A673 (cell line): ENCODE results near the gene HPS1. TPM values are rescaled to one million over a fixed set of nuclear protein-coding genes. Genes with fewer than 3 reads are reported as not detected.

Experiments
- BruUV-seq: library from RNA; stranded (reverse); fragments of 400-500 nt; replicated peaks from 2 replicates; lab custom pipeline; 2021; lab: Mats Ljungman, UMichigan
- CTCF ChIA-PET: fragments of 300-600 bp; sonication (Branson Sonifier 250); formaldehyde crosslinking; loops from one replicate; lab custom pipeline; 2022; ENCODE audit warnings: antibody characterized with exemption; lab: Charles Lee
- POLR2A ChIA-PET: fragments of 300-600 bp; sonication (Branson Sonifier 250); formaldehyde crosslinking; loops from one replicate; lab custom pipeline; 2022; ENCODE audit warnings: antibody characterized with exemption; ENCODE audit not compliant: low non-redundant PET; lab: Charles Lee
- DNase-seq: peaks from one replicate; pipeline ENCODE4 v3.0.0-alpha.2; 2015; ENCODE audit warnings: low spot score
- H3K27ac ChIP-seq: fragments of 200-600 bp; sonication (generic); 2 replicates; pipeline ENCODE4 v1.5.1; 2016; ENCODE audit warnings: mixed run types, low read depth, mild to moderate bottlenecking, mixed read lengths, antibody characterized with exemption, low read length; ENCODE audit not compliant: poor library complexity, severe bottlenecking
- H3K27me3 ChIP-seq: fragments of 200-600 bp; sonication (generic); replicated peaks from 2 replicates; pipeline ENCODE4 v1.6.1; 2017; ENCODE audit warnings: mixed run types, low read depth, mild to moderate bottlenecking, mixed read lengths, antibody characterized with exemption, low read length; ENCODE audit not compliant: insufficient read depth, poor library complexity
- H3K36me3 ChIP-seq: fragments of 200-600 bp; sonication (generic); 2 replicates; pipeline ENCODE4 v1.6.1; 2016; ENCODE audit warnings: mixed run types, mild to moderate bottlenecking, mixed read lengths, antibody characterized with exemption, low read length; ENCODE audit not compliant: insufficient read depth, poor library complexity, severe bottlenecking
- H3K4me1 ChIP-seq: fragments of 200-600 bp; sonication (generic); 2 replicates; pipeline ENCODE4 v1.6.1; 2017; ENCODE audit warnings: mixed run types, mild to moderate bottlenecking, mixed read lengths, antibody characterized with exemption, low read length; ENCODE audit not compliant: insufficient read depth, poor library complexity, severe bottlenecking
- H3K4me3 ChIP-seq: fragments of 200-600 bp; sonication (generic); 2 replicates; pipeline ENCODE4 v1.5.1; 2016; ENCODE audit warnings: low read depth, mixed run types, mild to moderate bottlenecking, mixed read lengths, low read length; ENCODE audit not compliant: poor library complexity, severe bottlenecking
- H3K9me3 ChIP-seq: fragments of 200-600 bp; sonication (generic); 2 replicates; pipeline ENCODE4 v1.6.1; 2016; ENCODE audit warnings: mixed run types, low read depth, mild to moderate bottlenecking, mixed read lengths, antibody characterized with exemption, low read length; ENCODE audit not compliant: poor library complexity, severe bottlenecking
- EZH2 ChIP-seq: fragments of 200-600 bp; sonication (generic); IDR thresholded peaks from 2 replicates; pipeline ENCODE4 v1.6.1; 2017; ENCODE audit warnings: borderline replicate concordance, low read depth, mild to moderate bottlenecking, mixed read lengths, antibody characterized with exemption, low read length; ENCODE audit not compliant: poor library complexity, severe bottlenecking
- intact Hi-C: fragments of 100-400 bp; cut with micrococcal nuclease; formaldehyde crosslinking; loops from one replicate; pipeline ENCODE4 v1.10.0; 2022; ENCODE audit not compliant: unreplicated experiment
- total RNA-seq: library from RNA; stranded (reverse); gene quantifications from 2 replicates; pipeline ENCODE4 v1.2.3, GENCODE V29; 2021
- TF ChIP-seq, protein P1 (sequence below): fragments of 300-800, 200-600 bp; sonication (generic); conservative IDR thresholded peaks from 2 replicates; pipeline ENCODE4 v1.5.1; 2017; ENCODE audit warnings: low read depth, mild to moderate bottlenecking, antibody characterized with exemption, low read length, moderate library complexity, mixed read lengths

The HPS1 gene
- total RNA-seq, 1 experiment from 2014 or later: 40.6 TPM

DNA sequence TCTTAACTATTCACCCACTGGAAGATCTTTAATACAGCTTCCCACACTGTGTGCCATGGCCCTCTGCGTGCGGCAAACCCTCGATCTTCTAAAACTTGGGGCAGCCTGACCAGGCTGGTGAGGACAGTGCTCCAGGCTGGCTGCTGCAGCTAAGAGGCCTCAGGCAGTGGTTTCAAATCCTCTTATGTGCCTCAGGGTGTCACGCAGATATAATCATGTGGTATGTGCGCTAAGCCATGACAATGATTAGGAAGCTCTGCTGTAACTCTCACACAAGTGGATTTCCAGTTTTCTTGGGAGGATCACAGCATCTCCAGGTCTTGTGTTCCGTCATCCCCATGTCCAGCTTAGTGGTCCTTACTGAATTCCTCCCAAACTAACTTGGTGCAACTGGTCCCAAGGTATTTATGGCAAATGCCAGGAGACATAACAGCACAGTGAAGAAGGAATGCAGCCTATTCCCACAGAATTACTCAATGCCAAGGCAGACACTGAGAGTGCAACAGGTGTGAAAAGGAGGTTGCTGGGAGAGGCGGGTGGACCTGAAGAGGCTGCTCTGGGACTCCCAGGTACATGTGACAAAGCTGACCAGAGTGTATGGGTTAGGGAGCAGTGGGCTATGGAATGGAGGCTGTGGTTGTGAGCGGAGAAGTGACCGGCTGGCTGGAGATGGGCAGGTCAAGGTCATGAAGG, 2.3 kb downstream of the HPS1 start:
- BruUV-seq: TSS peak; percentile 18

DNA sequence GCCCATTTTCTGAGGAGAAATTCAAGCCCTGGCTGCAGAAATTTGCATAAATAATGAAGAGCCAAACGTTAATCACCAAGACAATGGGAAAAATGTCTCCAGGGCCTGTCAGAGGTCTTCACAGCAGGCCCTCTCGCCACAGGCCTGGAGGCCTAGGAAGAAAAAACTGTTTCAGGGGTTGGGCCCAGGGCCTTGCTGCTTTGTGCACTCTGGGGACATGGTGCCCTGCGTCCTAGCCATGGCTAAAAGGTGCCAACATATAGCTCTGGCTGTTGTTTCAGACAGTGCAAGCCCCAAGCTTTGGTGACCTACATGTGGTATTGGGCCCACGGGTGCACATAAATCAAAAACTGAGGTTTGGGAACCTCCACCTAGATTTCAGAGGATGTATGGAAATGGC, 8.0 kb downstream of the HPS1 start:
- CTCF ChIA-PET: no interaction called here
- no peak overlapping the region for H3K4me3 ChIP-seq
- no peaks in the 10 kb centered on the region for H3K36me3 ChIP-seq
- POLR2A ChIA-PET: no interaction called here
- BruUV-seq: no TSS peak
- H3K27ac ChIP-seq: no peak overlapping the region
- no peaks in the 10 kb centered on the region for H3K4me1 ChIP-seq
- no peaks in the 10 kb centered on the region for H3K27me3 ChIP-seq
- TF ChIP-seq EZH2: no peak
- TF ChIP-seq, protein P1, sequence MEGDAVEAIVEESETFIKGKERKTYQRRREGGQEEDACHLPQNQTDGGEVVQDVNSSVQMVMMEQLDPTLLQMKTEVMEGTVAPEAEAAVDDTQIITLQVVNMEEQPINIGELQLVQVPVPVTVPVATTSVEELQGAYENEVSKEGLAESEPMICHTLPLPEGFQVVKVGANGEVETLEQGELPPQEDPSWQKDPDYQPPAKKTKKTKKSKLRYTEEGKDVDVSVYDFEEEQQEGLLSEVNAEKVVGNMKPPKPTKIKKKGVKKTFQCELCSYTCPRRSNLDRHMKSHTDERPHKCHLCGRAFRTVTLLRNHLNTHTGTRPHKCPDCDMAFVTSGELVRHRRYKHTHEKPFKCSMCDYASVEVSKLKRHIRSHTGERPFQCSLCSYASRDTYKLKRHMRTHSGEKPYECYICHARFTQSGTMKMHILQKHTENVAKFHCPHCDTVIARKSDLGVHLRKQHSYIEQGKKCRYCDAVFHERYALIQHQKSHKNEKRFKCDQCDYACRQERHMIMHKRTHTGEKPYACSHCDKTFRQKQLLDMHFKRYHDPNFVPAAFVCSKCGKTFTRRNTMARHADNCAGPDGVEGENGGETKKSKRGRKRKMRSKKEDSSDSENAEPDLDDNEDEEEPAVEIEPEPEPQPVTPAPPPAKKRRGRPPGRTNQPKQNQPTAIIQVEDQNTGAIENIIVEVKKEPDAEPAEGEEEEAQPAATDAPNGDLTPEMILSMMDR: no peak
- DNase-seq: no peak
- intact Hi-C loops: no loop called here
- no peaks in the 10 kb centered on the region for H3K9me3 ChIP-seq

More for the DNA sequence above, 2.3 kb downstream of the HPS1 start:
- no peak for DNase-seq
- H3K4me3 ChIP-seq: no peak overlapping the region
- TF ChIP-seq EZH2: no peak
- TF ChIP-seq, protein P1: no peak
- H3K27ac ChIP-seq: no peak overlapping the region
- POLR2A ChIA-PET: no interaction called here
- intact Hi-C loops: no loop called here
- CTCF ChIA-PET: no interaction called here
- no peaks in the 10 kb centered on the region for H3K9me3 ChIP-seq
- no peaks in the 10 kb centered on the region for H3K4me1 ChIP-seq
- H3K36me3 ChIP-seq: peaks cover 8% of the 10 kb centered on the region
- no peaks in the 10 kb centered on the region for H3K27me3 ChIP-seq

DNA sequence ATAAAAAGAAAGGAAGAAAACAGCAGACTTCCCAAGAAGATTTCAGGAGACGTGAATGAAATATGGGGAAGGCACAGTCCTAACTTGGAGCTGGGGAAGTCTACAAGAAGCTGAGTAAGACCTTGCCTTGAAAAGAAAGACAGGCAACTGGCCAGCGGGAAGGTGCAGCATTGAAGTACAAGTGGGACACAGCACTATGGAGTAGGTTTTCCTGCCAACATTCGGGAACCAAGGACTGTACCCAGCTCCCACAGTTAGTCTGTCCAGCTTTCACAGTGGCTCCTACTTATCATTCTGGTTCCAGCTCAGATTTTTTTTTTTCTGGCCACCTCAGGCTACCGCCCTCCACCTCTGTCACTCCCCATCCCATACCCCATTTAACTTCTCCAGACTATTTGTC, 10.0 kb downstream of the HPS1 start:
- CTCF ChIA-PET: no interaction called here
- H3K27me3 ChIP-seq: no peaks in the 10 kb centered on the region
- intact Hi-C loops: no loop called here
- no peaks in the 10 kb centered on the region for H3K4me1 ChIP-seq
- POLR2A ChIA-PET: no interaction called here
- no peak overlapping the region for H3K27ac ChIP-seq
- H3K36me3 ChIP-seq: peaks cover 7% of the 10 kb centered on the region
- no peak overlapping the region for H3K4me3 ChIP-seq
- peaks cover 4% of the 10 kb centered on the region for H3K9me3 ChIP-seq
- TF ChIP-seq EZH2: no peak
- TF ChIP-seq, protein P1: no peak
- DNase-seq: no peak
- BruUV-seq: no TSS peak
